ENCODE data around the gene C7orf25. TPM values are rescaled to one million over a fixed set of nuclear protein-coding genes. Genes with fewer than 3 reads are reported as not detected.

C7orf25 gene
- total and polyA plus RNA-seq, 4 donors, result 0.88 to 7.4 (median 2.1) TPM

- peak within 1 kb of the TSS; percentile 74 to 95 (median 94) for H3K4me3 ChIP-seq (ENCODE audit: low read depth in 1 of 3, low read length in 3 of 3)
- H3K27ac ChIP-seq (ENCODE audit: low read depth in 1 of 2, low read length in 2 of 2), result peak within 1 kb of the TSS; percentile 73 to 96
- under 1% methylated on average over 56 of the region's 56 CpGs for WGBS
- H3K9ac ChIP-seq (ENCODE audit: low read depth in 1 of 2, low read length in 2 of 2), result peak within 1 kb of the TSS; percentile 74 to 99
- no peaks in the 10 kb centered on the region for H3K9me3 ChIP-seq (ENCODE audit: control insufficient read depth in 4 of 4, low read length in 3 of 4)
- peaks cover 2 to 19% (median 14%) of the 10 kb centered on the region in 4 donors for H3K36me3 ChIP-seq (ENCODE audit: control insufficient read depth in 4 of 4, insufficient read depth in 3 of 4, low read depth in 1 of 4, low read length in 3 of 4)
- H3K4me1 ChIP-seq (ENCODE audit: control insufficient read depth in 4 of 4, insufficient read depth in 4 of 4, low read length in 3 of 4), result peaks cover 10 to 57% (median 35%) of the 10 kb centered on the region in 4 donors
- H3K27me3 ChIP-seq (ENCODE audit: control insufficient read depth in 4 of 4, insufficient read depth in 4 of 4, low read length in 3 of 4), result no peaks in the 10 kb centered on the region
- peak; percentile 89 for DNase-seq (ENCODE audit: low spot score)
- TF ChIP-seq HNF4G (IDR thresholded peaks at IDR 0.05), result no peak
- TF ChIP-seq SP1 (IDR thresholded peaks at IDR 0.05), result peak; percentile 71
- TF ChIP-seq NR2F2 (IDR thresholded peaks at IDR 0.05), result no peak
- peak; percentile 63 for TF ChIP-seq REST (IDR thresholded peaks at IDR 0.05)
- no peak for TF ChIP-seq FOXA1 (IDR thresholded peaks at IDR 0.05)
- TF ChIP-seq GABPA (IDR thresholded peaks at IDR 0.05 in 1 of 2, conservative IDR thresholded peaks at IDR 0.05 in 1 of 2), result peak in 1 of 2 donors; percentile 66
- TF ChIP-seq, protein P1, sequence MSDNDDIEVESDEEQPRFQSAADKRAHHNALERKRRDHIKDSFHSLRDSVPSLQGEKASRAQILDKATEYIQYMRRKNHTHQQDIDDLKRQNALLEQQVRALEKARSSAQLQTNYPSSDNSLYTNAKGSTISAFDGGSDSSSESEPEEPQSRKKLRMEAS (IDR thresholded peaks at IDR 0.05), result peak; percentile 88
- peak; percentile 99 for TF ChIP-seq YY1 (IDR thresholded peaks at IDR 0.05)
- TF ChIP-seq, protein P2, sequence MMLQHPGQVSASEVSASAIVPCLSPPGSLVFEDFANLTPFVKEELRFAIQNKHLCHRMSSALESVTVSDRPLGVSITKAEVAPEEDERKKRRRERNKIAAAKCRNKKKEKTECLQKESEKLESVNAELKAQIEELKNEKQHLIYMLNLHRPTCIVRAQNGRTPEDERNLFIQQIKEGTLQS (IDR thresholded peaks at IDR 0.05), result no peak
- no peak for TF ChIP-seq JUND (IDR thresholded peaks at IDR 0.05)
- peak in 1 of 2 donors; percentile 5 for TF ChIP-seq HNF4A (conservative IDR thresholded peaks at IDR 0.05)
- TF ChIP-seq RXRA (IDR thresholded peaks at IDR 0.05), result peak; percentile 16 to 22
- no peak for TF ChIP-seq FOXA2 (IDR thresholded peaks at IDR 0.05)
- TF ChIP-seq EGR1 (IDR thresholded peaks at IDR 0.05; ENCODE audit: low read depth in 2 of 2), result no peak
- peak; percentile 43 for TF ChIP-seq ZBTB33 (IDR thresholded peaks at IDR 0.05)
- TF ChIP-seq, protein P3, sequence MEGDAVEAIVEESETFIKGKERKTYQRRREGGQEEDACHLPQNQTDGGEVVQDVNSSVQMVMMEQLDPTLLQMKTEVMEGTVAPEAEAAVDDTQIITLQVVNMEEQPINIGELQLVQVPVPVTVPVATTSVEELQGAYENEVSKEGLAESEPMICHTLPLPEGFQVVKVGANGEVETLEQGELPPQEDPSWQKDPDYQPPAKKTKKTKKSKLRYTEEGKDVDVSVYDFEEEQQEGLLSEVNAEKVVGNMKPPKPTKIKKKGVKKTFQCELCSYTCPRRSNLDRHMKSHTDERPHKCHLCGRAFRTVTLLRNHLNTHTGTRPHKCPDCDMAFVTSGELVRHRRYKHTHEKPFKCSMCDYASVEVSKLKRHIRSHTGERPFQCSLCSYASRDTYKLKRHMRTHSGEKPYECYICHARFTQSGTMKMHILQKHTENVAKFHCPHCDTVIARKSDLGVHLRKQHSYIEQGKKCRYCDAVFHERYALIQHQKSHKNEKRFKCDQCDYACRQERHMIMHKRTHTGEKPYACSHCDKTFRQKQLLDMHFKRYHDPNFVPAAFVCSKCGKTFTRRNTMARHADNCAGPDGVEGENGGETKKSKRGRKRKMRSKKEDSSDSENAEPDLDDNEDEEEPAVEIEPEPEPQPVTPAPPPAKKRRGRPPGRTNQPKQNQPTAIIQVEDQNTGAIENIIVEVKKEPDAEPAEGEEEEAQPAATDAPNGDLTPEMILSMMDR (IDR thresholded peaks at IDR 0.05; ENCODE audit: low read depth, low read length, missing input control), result no peak
- TF ChIP-seq RAD21 (IDR thresholded peaks at IDR 0.05), result peak; percentile 22 to 35
- peak; percentile 78 for TF ChIP-seq TAF1 (conservative IDR thresholded peaks at IDR 0.05)
These were observed 20.2 kb upstream of the C7orf25 start, which contains the start of the genes MRPL32 and PSMA2 for GRCh38 chr7:42931834-42932651. TSS of gene MRPL32 (plus strand) at chr7:42932376. CDS start at chr7:42932387, 11 bp downstream. TSS of gene PSMA2 (minus strand) at chr7:42932174. CDS start at chr7:42932158, 16 bp downstream.

Data from liver (tissue), 9 donors.